HL-60/S4 (cell line): ENCODE measurements around the gene PNKD.
"Not testable (repeated sequence)": the region's sequence is repeated elsewhere in the genome, so short reads cannot be mapped to it uniquely, and the experiment has no call there.

ENCODE experiments used
- in situ Hi-C: fragments of 300-500 bp; cut with MboI; formaldehyde crosslinking; loops from 2 replicates; pipeline ENCODE4 v1.14.3; 2022; ENCODE audit warnings: low sequenced_read_pairs

The PNKD gene

DNA sequence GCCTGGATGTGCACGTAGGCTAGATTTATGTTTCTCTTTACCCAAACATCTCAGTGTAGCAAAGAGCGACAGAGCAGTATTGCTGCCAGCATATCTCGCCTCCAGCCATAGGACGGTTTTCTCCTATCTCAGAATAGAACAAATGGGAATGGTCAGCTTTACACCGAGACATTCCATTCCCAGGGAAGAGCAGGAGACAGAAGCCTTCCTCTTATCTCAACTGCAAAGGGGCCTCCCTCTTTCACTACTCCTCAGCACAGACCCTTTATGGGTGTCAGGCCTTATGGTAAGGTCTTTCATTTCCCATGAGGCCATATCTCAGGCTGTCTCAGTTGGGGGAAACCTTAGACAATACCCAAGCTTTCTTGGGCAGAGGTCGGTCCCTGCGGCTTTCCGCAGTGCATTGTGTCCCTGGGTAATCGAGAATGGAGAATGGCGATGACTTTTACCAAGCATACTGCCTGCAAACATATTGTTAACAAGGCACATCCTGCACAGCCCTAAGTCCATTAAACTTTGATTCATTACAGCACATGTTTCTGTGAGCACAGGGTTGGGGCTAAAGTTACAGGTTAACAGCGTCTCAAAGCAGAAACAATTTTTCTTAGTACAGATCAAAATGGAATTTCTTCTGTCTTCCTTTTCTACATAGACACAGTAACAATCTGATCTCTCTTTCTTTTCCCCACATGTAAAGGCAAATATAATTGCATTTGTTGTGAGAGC is 41.4 kb downstream of the PNKD start:
- in situ Hi-C loops, result not testable (repeated sequence)

DNA sequence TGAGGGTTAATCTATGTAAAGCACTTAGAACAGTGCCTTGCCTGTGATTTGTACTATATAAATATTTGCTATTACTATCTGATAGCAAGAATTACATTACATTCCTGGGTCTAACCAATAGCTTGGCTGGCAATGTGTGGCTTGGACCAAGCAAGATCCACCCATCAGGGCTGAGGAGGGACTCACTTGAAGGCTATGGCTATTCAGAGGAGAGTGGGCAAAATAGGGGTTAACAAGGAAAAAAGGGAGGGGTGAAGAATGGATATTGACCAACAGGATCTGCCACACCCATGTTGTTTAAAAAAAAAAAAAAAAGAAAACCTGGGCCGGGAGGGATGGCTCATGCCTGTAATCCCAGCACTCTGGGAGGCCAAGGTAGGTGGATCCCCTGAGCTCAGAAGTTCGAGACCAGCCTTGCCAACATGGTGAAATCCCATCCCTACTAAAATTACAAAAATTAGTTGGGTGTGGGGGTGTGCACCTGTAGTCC is 42.0 kb downstream of the PNKD start:
- in situ Hi-C loops, result no loop called here

GRCh38 chr2:218313356-218313755 is 43.0 kb downstream of the PNKD start:
- in situ Hi-C loops, result no loop called here

GRCh38 chr2:218314764-218315163 is 44.4 kb downstream of the PNKD start:
- in situ Hi-C loops, result not testable (repeated sequence)

GRCh38 chr2:218315397-218315796 is 45.1 kb downstream of the PNKD start:
- in situ Hi-C loops, result no loop called here

- in situ Hi-C loops, result no loop called here
These were observed 46.9 kb downstream of the PNKD start for GRCh38 chr2:218317303-218317630.

DNA sequence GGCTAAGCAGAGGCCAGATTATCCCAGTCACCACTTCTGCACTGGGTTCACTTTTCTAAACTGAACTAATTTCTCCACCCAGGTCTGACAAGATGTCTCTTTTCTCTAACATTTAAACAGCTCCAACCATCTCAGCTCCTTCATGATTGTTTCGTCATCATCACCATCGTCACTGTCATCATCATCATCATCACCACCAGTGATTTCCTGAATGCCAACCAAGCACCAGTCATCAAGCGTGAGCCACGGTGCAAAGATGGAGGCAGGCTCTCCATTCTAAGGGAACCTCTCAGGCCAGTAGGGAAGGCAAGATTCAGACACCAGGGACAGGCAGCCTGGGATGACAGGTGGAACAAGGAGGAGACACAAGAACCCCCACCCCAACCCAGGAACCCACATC is 47.5 kb downstream of the PNKD start:
- in situ Hi-C loops, result no loop called here

GRCh38 chr2:218318241-218318640 is 47.9 kb downstream of the PNKD start:
- in situ Hi-C loops, result no loop called here

GRCh38 chr2:218319813-218320365 is 49.6 kb downstream of the PNKD start:
- in situ Hi-C loops, result no loop called here

GRCh38 chr2:218320704-218321336 is 50.5 kb downstream of the PNKD start:
- in situ Hi-C loops, result no loop called here

DNA sequence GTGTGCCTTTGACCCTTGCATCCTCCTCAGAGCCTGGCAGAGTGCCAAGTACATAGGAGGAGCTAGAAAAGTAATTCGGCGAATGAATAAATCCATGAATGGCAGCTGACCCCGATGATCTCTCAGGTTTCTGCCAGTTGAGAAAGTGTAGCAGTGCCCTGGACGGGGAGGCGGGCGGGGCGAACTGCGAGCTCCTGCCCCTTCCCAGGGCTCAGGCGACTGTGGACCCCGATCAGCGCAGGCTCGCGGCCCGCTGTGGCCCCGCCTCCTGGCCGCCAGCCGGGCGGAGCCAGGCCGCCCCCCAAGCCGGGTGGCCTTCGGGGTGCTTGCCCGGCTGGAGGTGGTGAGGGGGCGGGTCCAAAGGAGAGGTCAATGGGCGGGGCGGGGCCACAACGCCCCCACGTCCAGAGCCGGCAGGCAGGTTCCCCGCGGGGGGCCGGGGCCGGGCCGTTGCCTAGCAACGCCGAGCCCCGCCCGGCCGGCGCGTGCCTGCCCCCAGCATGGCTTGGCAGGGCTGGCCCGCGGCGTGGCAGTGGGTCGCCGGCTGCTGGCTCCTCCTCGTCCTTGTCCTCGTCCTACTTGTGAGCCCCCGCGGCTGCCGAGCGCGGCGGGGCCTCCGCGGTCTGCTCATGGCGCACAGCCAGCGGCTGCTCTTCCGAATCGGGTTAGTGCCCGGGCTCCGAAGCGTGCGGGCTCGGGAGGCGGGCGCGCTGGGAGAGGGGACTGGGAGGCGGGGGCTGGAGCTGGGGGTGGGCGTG is 52.6 kb downstream of the PNKD start:
- in situ Hi-C loops, result no loop called here

- in situ Hi-C loops, result no loop called here
These were observed 53.5 kb downstream of the PNKD start for GRCh38 chr2:218323526-218324472.

- in situ Hi-C loops, result no loop called here
These were observed 55.3 kb downstream of the PNKD start for GRCh38 chr2:218325566-218326160.

DNA sequence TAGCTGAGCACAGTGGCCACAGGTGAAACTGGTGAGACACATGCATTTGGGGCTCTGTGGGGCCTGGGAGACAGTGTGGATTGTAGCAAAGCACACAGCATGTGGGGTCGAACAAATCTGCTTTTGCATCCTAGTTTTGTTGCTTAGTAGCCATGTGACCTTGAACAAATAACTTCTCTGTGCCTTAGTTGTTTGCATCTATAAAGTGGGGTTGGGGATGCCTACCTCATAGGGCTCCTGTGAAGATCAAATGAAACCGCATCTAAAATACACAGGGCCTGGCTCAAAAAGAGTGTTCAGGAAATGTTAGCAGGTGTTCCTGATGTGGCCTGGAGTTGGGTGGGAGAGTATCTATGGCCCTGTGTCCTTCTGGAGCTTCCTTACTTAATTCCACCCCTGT is 56.0 kb downstream of the PNKD start:
- in situ Hi-C loops, result no loop called here

- in situ Hi-C loops, result no loop called here
These were observed 57.3 kb downstream of the PNKD start for GRCh38 chr2:218327451-218328210.

GRCh38 chr2:218328294-218328693 is 58.0 kb downstream of the PNKD start:
- in situ Hi-C loops, result no loop called here

- in situ Hi-C loops, result no loop called here
These were observed 58.9 kb downstream of the PNKD start for GRCh38 chr2:218329027-218329825.

GRCh38 chr2:218329826-218330593 is 59.7 kb downstream of the PNKD start:
- in situ Hi-C loops, result no loop called here
